Measurements from ENCODE around the gene TMEM273.

TMEM273 gene

GRCh38 chr10:49175587-49176309, 12.4 kb downstream of the TMEM273 start:
- DNase-seq = no peak

DNA sequence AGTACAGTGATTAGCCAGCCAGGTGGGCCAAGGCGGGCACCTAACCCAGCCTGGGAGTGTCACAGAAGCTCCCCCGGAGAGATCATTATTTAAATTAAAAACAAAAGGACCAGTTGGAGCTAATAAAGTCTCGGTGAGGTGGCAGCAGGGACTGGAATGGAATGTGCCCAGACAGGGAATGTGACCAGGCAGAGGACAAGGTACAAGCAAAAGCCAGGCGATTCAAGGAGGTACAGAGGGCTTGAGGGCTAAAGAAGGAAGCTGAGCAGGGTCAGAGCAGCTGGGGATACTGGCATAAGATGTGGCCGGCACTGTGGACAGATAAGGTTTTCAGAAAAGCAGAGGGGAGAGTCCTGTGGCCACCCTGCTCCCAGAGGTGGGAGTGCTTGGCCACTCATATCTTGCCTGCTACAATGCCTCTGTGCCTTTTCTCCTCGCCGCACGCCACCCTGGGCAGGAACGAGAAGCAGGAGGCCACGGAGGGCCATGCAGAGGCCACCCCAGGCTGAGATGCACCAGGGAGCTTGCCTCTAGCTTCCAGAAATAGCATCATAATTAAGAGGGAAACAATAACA, 13.2 kb downstream of the TMEM273 start:
- no peak for DNase-seq

DNA sequence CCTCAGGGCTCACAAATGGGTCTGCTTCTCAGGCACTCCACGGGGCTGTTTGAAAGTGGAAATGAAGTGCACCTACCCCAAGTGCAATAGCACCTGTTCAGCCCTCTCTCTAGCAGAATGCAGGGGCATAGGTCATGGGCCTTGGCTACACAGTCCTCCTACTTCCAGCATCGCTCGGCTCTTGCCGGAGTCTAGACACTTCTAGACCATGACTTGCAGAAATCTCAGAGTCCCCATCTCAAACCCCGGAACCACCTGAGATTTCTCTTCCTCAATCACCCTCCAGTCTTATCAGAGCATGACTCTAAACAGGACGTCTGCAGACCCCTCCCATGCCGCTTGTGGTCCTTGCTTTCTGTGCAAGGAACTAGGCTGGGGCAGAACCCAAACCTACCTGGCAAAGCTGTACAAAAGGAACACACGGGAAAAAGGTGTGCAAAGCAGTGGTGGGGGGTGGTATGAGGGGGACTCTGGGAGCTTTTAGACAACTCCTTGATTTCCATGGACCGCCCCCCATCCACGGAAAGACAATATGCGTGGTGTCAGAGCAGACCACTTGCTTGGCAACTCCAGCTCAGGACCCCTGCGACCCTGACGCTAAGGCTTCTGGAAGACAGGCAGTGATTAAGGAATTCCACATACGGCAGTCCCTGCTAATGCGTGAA, 13.8 kb downstream of the TMEM273 start:
- DNase-seq = no peak

DNA sequence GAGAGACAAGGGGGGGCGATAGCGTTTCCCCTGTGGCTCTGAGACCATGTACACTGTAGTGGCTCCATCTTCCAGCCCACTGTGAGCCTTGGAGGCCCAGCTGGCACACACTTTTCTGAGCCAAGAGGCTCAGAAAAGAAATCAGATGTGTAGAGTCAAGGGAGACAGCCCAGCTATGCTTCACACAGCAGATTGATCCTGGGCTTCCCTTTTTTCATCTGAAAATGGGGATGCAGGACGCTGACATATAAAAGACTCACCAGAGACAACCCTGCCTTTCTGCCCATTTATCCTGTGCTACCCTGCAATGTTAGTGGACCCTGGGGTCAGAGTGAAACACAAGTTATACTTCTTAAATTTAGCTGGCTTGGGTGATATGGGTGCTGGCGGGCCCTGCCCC, 14.3 kb downstream of the TMEM273 start:
- DNase-seq = no peak

GRCh38 chr10:49173201-49173772, 14.9 kb downstream of the TMEM273 start:
- DNase-seq = no peak

- DNase-seq = no peak
Measured at GRCh38 chr10:49172777-49173132, 15.4 kb downstream of the TMEM273 start.

DNA sequence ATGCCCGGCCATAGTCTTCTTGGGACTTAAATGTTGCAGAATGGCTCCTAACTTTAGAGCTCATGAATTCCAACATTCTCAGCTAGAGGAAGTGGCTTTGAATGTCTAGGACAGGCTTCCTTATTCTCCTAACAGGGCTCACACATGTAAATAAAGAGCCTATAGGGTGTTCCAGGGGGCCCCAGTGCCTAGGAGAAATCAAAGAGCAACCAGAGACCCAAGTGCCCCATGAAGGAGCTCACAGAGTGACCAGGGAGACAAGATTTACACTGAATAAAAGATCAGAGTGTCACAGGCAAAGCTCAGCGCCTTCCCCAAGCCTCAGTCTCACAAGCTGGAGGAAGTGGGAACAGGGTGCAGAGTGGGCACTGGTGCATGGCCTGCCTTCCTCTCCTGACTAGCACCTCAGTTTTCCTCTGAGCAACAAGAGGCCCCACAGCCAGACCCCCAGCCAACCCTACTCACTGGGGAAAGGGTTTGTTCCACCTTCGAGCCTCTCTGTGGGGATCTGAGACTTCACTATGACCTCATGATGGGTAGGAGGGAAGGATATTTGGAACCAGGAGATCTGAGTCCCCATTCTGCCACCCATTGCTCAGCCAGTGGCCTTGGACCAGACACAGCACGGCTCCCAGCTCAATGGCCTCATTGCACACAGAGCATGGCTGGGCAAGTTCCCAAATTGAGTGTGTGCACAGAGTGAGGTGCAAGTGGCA, 16.0 kb downstream of the TMEM273 start:
- DNase-seq = no peak

GRCh38 chr10:49171326-49172060, 16.7 kb downstream of the TMEM273 start:
- no peak for DNase-seq

- no peak for DNase-seq
Measured at GRCh38 chr10:49170632-49171325, 17.4 kb downstream of the TMEM273 start.

DNA sequence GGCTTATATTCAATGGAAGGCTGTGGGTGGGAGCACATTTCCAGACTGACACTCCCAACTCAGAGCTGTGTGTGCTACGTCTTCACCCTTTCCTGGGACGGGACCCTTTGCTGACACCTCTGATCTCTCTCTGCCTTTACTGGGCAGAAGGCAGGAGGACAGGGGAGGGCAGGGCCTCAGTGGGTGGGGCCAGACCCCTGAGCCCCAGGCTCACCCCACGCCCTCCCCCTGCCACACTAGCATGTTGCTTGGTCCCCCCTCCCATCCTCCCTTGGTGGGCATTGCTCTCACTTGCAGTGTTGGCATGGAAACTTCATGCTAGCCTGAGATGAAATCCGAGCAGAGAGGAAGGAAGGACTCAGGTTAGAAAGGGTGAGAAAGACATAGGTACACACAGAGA, 18.4 kb downstream of the TMEM273 start:
- no peak for DNase-seq

GRCh38 chr10:49168831-49169500, 19.2 kb downstream of the TMEM273 start:
- DNase-seq = no peak

- DNase-seq = no peak
Measured at GRCh38 chr10:49168171-49168540, 20.0 kb downstream of the TMEM273 start.

DNA sequence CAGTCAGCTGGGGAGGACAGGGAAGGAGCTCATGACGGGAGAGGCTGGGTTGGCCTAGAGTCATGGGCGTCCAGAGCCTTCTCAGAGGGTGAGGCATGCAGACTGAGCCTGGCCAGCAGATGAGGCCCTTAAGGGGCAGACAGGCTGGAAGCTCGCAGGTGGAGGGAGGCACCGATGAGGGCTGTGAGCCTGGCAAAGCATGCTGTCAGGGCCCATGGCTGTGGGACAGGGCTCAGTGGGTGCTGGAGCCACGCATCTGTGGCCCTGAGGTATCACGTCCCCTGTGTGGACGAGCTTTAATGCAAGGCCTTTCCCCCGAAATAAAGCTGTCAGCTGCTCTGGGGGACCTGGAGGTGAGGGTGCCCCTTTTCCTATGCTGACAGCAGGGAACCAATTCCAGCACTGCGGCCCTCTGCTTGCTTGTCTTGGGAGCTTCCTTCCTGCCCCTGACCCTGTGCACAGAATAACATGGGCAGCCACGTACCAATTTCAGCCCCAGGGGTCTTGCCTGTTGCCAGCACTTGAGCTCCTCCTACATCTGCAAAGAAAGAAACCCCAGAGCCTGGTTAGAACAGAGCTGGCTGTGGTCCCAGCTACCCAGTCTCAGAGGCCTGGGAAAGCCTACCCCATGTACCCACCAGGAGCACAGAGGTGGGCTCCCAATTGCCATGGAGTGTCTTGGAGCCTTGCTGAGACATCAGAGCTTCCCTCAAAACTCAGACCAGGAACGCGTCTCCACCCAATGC, 20.6 kb downstream of the TMEM273 start:
- DNase-seq = no peak

DNA sequence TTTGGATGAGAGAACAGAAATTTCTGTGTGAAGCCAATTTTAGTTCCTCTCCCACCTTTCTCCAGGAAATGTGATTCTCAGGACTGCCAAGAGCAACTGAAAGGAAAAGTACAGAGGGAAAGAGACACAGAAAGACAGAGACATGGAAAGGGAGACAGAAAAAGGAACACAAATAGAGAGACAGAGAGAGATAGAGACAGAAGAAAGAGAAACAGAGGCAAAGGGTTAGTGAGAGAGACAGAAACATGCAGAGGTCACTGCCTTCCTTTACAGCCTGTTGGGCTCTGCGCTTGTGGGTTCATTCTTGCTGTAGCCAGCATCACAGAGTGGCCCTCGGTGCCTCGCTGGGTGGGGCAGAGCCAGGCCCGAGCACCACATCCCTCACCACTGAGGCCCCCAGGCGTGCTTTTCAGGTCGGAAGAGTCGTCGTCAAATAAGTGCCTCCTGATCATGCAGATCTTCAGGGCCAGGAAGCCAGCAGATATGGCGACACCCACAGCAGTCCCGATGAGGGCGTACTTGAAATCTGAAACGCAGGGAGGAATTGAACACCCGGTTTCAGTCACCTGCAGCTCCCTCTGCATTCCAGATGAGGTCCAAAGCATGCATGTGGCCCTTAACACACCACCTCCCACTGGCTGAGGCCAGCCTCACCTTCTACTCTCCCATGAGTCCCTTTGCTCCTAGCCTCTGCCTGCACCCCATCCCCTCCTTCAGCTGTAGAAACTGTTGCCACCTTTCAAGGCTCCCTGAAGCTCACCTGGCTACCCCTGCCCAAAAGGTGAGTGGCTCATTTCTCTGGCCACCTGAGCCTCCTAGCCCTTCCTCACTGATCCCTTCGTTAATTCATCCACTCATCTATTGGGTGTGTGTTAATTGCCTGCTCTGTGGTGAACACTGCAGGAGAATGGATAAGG, 21.4 kb downstream of the TMEM273 start:
- no peak for DNase-seq

DNA sequence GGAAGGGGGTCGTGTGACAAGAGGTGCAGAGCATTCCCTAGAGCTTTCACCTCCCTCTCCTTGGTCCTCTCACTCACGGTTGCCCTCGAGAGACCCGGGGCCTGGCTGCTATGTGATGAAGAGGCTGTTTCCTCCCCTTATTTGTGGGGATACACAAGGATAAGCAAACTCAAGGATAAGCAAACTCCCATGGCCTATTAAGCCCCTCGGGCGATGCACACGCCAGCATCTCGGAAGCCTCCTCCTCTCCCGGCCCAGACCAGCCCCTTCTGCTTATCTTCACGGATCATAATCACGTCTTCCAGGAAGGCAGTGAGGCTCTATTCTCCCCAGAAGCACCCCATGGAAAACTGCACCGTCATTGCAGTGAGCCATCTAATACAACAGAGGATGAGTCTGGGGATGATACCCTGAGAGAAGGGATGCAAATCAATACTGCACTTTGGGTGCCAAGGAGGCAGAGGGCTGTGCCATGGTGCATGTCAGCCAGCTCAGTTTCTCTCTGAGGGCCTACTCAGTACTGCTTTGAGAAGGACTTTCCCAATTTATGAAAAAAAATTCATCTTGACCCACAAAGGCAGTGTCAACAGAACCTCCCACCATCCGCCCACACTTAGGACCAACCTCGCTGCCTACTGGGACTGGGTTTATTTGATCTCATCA, 22.2 kb downstream of the TMEM273 start:
- DNase-seq = no peak

GRCh38 chr10:49165259-49165658, 22.9 kb downstream of the TMEM273 start:
- no peak for DNase-seq

DNA sequence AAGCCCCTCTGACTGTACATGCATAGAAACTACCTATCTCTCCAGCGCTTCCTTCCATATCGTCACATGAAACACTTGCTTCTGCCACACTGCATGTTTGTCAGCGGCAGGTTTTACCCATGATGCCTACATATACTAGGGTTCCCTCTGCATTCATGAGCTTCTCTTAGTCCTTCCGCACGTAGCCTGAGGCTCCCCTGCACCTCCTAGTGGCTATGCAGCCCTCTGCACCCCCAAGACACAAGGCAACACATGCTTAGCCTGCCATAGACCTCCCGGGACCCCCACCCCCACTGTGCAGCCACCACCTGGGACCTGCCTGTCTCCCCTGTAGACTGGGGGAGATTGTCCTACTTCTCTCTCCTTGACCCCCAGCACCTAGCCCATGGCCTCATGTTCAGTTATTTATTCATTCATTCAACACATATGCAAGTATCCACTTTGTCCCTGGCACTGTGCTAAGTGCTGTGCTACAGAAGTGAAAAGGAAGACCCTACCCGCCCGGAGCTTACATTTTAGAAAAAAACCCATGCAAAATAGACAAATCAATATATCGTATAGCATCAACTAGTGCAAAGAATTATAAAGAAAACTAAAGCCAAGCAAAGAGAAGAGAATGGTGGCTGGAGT, 23.5 kb downstream of the TMEM273 start:
- DNase-seq = no peak

DNA sequence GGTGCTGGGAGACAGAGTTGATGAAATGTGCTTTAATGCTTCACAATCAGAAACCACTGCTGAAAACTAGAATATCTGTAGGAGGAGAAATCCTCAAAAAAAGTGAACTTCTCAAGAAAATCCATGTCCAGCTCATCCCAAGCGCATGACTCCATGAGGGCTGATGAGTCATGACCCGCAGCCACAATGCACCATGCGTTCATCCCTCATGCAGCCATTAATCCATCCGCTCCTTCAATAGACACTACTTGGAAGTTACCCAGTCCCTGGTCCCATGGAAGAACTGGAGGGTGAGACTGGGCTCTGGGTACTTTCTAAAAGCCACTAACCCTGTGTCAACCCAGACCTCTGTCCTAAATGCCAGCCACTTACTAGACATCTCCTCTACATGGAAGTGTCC, 24.4 kb downstream of the TMEM273 start:
- no peak for DNase-seq
